ENCODE measurements around the gene BBX. TPM values are rescaled to one million over a fixed set of nuclear protein-coding genes. Genes with fewer than 3 reads are reported as not detected.

BBX gene
- total RNA-seq, 1 donor from 2014 or later: 54.3 TPM

DNA sequence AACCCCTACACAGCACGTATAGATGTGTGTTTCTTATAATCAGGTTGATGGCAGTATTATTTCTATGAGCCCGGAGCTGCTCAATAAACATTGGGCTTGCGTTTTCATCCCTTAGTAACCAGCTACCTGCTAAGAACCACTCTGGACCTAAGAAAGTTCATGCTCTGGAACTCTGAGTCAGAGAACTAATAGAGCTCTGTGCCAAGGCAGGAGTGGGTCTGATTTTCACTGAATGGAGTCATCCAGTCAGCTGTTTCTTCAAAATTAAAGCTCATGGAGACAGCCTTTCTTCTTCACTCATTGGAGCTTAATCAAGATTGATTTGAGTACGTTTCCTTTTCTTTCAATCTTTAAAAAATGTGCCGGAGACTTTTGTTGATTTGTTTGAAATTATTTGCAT, 145.7 kb downstream of the BBX start:
- Mint-ChIP-seq H3K4me1 (ENCODE audit: unreplicated experiment) (peaks cover 27% of the 10 kb centered on the region), H3K9me3 (ENCODE audit: unreplicated experiment) (no peaks in the 10 kb centered on the region), H3K4me3 (ENCODE audit: unreplicated experiment) (no peak overlapping the region), H3K27ac (ENCODE audit: unreplicated experiment) (no peak overlapping the region), H3K36me3 (ENCODE audit: low read depth, unreplicated experiment) (no peaks in the 10 kb centered on the region), H3K27me3 (ENCODE audit: unreplicated experiment) (peaks cover 3% of the 10 kb centered on the region)
- no peak for DNase-seq (ENCODE audit: low spot score)
- TF ChIP-seq, protein P1, sequence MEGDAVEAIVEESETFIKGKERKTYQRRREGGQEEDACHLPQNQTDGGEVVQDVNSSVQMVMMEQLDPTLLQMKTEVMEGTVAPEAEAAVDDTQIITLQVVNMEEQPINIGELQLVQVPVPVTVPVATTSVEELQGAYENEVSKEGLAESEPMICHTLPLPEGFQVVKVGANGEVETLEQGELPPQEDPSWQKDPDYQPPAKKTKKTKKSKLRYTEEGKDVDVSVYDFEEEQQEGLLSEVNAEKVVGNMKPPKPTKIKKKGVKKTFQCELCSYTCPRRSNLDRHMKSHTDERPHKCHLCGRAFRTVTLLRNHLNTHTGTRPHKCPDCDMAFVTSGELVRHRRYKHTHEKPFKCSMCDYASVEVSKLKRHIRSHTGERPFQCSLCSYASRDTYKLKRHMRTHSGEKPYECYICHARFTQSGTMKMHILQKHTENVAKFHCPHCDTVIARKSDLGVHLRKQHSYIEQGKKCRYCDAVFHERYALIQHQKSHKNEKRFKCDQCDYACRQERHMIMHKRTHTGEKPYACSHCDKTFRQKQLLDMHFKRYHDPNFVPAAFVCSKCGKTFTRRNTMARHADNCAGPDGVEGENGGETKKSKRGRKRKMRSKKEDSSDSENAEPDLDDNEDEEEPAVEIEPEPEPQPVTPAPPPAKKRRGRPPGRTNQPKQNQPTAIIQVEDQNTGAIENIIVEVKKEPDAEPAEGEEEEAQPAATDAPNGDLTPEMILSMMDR (IDR thresholded peaks at IDR 0.05; ENCODE audit: unreplicated experiment): no peak

DNA sequence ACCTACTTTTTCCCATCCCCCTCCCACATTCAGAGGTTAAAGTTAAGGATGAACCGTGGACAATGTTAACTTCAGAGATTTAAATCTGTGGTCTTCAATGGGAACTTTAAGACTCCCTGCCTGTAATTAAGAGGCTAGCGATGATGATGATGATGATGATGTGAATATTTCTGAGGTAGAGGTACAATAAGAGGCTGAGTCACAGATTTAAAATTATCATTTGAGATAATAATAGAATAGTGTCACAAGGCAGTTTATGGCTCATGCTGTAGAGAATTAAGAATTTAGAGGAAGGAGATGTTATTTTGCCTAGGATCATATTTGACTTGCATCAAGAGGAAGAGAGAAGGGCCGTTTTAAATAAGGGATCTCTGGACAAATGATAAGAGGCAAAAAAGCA, 146.2 kb downstream of the BBX start:
- Mint-ChIP-seq H3K4me1 (ENCODE audit: unreplicated experiment) (peaks cover 27% of the 10 kb centered on the region), H3K9me3 (ENCODE audit: unreplicated experiment) (no peaks in the 10 kb centered on the region), H3K27me3 (ENCODE audit: unreplicated experiment) (peaks cover 3% of the 10 kb centered on the region), H3K27ac (ENCODE audit: unreplicated experiment) (no peak overlapping the region), H3K36me3 (ENCODE audit: low read depth, unreplicated experiment) (no peaks in the 10 kb centered on the region), H3K4me3 (ENCODE audit: unreplicated experiment) (no peak overlapping the region)
- TF ChIP-seq, protein P1 (IDR thresholded peaks at IDR 0.05; ENCODE audit: unreplicated experiment): no peak
- DNase-seq (ENCODE audit: low spot score): no peak

DNA sequence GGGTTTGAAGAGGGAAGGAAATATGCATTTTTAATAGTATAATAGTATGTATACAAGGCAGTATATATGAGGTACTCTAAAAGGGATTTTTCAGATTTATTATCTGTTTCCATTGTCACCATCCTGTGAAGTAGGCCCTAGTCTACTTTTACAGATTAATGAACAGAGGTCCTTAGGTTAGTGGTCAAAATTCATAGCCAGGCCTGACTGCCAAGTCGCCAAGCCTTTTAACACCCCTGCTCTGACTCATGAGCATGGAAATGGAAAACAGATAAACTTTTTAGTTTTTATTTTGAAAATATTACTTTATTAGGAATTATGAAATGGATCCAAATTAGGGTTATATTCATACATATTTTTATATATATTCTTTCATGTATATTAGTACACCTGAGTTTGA, 146.9 kb downstream of the BBX start:
- Mint-ChIP-seq H3K27ac (ENCODE audit: unreplicated experiment) (no peak overlapping the region), H3K36me3 (ENCODE audit: low read depth, unreplicated experiment) (no peaks in the 10 kb centered on the region), H3K4me3 (ENCODE audit: unreplicated experiment) (no peak overlapping the region), H3K27me3 (ENCODE audit: unreplicated experiment) (peaks cover 3% of the 10 kb centered on the region), H3K4me1 (ENCODE audit: unreplicated experiment) (peaks cover 24% of the 10 kb centered on the region), H3K9me3 (ENCODE audit: unreplicated experiment) (no peaks in the 10 kb centered on the region)
- DNase-seq (ENCODE audit: low spot score): no peak
- TF ChIP-seq, protein P1 (IDR thresholded peaks at IDR 0.05; ENCODE audit: unreplicated experiment): no peak

GRCh38 chr3:107670986-107671385, 148.2 kb downstream of the BBX start:
- H3K36me3 Mint-ChIP-seq (ENCODE audit: low read depth, unreplicated experiment): no peaks in the 10 kb centered on the region
- no peak overlapping the region for H3K27ac Mint-ChIP-seq (ENCODE audit: unreplicated experiment)

DNA sequence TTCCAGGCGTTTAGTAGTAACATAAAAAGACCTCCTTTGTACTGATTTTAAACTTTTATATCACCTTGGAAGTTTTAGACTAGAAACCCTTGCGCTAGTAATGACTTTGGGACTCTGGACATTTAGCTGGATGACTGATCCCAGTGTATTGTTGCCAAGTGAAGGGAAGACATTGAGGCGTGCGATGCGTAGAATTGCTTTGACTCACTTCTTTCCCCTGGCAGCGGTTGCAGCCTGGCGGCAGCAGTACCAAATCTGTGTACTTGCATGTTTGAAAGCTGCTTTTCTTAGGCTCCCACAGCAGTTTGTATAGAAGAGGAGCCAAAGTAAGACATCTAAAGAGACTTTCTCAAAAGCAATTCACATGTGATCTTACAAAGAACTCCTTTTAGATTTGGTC, 151.6 kb downstream of the BBX start:
- Mint-ChIP-seq H3K36me3 (ENCODE audit: low read depth, unreplicated experiment) (no peaks in the 10 kb centered on the region), H3K27me3 (ENCODE audit: unreplicated experiment) (no peaks in the 10 kb centered on the region), H3K27ac (ENCODE audit: unreplicated experiment) (no peak overlapping the region), H3K9me3 (ENCODE audit: unreplicated experiment) (no peaks in the 10 kb centered on the region), H3K4me3 (ENCODE audit: unreplicated experiment) (no peak overlapping the region), H3K4me1 (ENCODE audit: unreplicated experiment) (peaks cover under 1% of the 10 kb centered on the region)
- TF ChIP-seq, protein P1 (IDR thresholded peaks at IDR 0.05; ENCODE audit: unreplicated experiment): no peak
- DNase-seq (ENCODE audit: low spot score): no peak

More at GRCh38 chr3:107670986-107671385, 148.2 kb downstream of the BBX start:
- H3K4me1 Mint-ChIP-seq (ENCODE audit: unreplicated experiment): peaks cover 11% of the 10 kb centered on the region
- no peaks in the 10 kb centered on the region for H3K9me3 Mint-ChIP-seq (ENCODE audit: unreplicated experiment)
- DNase-seq (ENCODE audit: low spot score): no peak
- TF ChIP-seq, protein P1 (IDR thresholded peaks at IDR 0.05; ENCODE audit: unreplicated experiment): no peak
- no peaks in the 10 kb centered on the region for H3K27me3 Mint-ChIP-seq (ENCODE audit: unreplicated experiment)
- no peak overlapping the region for H3K4me3 Mint-ChIP-seq (ENCODE audit: unreplicated experiment)
